HG03571 (cell line): Measurements from ENCODE around the gene FSTL1.

Source experiments
- ATAC-seq: cut with Tn5 transposase; IDR thresholded peaks from one replicate; pipeline ENCODE4 v1.9.1; 2021; ENCODE audit not compliant: unreplicated experiment

The FSTL1 gene

GRCh38 chr3:120450600-120451271 lies at the start of gene FSTL1:
Gene FSTL1 (minus strand): TSS chr3:120450992. CDS start chr3:120450746, 246 bp downstream.
- ATAC-seq = no peak

- ATAC-seq = no peak
Measured at GRCh38 chr3:120498556-120499346, 48.0 kb upstream of the FSTL1 start.

GRCh38 chr3:120497818-120498217 lies 47.0 kb upstream of the FSTL1 start:
- no peak for ATAC-seq

- ATAC-seq = no peak
Measured at GRCh38 chr3:120497336-120497735, 46.5 kb upstream of the FSTL1 start.

- ATAC-seq = no peak
Measured at GRCh38 chr3:120496278-120497002, 45.6 kb upstream of the FSTL1 start.

- ATAC-seq = no peak
Measured at GRCh38 chr3:120495809-120496208, 45.0 kb upstream of the FSTL1 start.

- ATAC-seq = no peak
Measured at GRCh38 chr3:120492103-120492502, 41.3 kb upstream of the FSTL1 start.

- ATAC-seq = no peak
Measured at GRCh38 chr3:120489421-120489820, 38.6 kb upstream of the FSTL1 start.

- no peak for ATAC-seq
Measured at GRCh38 chr3:120488296-120488695, 37.5 kb upstream of the FSTL1 start.

- ATAC-seq = no peak
Measured at GRCh38 chr3:120487191-120487650, 36.4 kb upstream of the FSTL1 start.

- ATAC-seq = no peak
Measured at GRCh38 chr3:120481081-120481480, 30.3 kb upstream of the FSTL1 start.

GRCh38 chr3:120477781-120478180 lies 27.0 kb upstream of the FSTL1 start:
- ATAC-seq = no peak

- ATAC-seq = no peak
Measured at GRCh38 chr3:120475722-120476377, 25.1 kb upstream of the FSTL1 start.

GRCh38 chr3:120473896-120474675 lies 23.3 kb upstream of the FSTL1 start:
- no peak for ATAC-seq

- ATAC-seq = no peak
Measured at GRCh38 chr3:120473389-120473788, 22.6 kb upstream of the FSTL1 start.

- ATAC-seq = no peak
Measured at GRCh38 chr3:120472121-120472844, 21.5 kb upstream of the FSTL1 start.

- ATAC-seq = no peak
Measured at GRCh38 chr3:120471643-120472042, 20.9 kb upstream of the FSTL1 start.

- ATAC-seq = no peak
Measured at GRCh38 chr3:120470870-120471269, 20.1 kb upstream of the FSTL1 start.

GRCh38 chr3:120469882-120470301 lies 19.1 kb upstream of the FSTL1 start:
- no peak for ATAC-seq

- no peak for ATAC-seq
Measured at GRCh38 chr3:120469440-120469839, 18.6 kb upstream of the FSTL1 start.
